ENCODE results near the gene CCL13. TPM values are rescaled to one million over a fixed set of nuclear protein-coding genes. Genes with fewer than 3 reads are reported as not detected.

CCL13 gene
- total RNA-seq, 4 donors from 2014 or later: 1.5 TPM; not detected in 3

DNA sequence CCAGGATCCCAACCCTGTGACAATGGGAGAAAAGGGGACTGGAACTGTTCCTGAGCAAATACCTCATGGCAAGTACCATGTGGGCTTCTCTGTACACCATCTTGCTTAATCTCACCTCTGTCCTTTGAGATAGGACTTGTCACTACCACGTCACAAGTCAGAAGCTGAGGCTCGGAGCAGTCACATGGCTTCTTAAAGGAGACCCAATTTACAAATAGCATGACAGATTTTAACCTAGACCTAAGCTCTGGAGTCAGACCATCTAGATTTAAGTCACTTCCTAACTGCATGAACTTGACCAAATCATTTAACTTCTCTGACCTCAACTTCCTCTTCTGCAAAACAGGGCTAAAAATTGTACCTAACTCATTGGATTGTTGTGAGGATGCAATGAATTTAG is 42.7 kb downstream of the CCL13 start:
- Histone ChIP-seq H3K4me1 (no peaks in the 10 kb centered on the region), H3K4me3 (no peak overlapping the region), H3K27ac (no peak overlapping the region), H3K36me3 (no peaks in the 10 kb centered on the region), H3K9me3 (no peaks in the 10 kb centered on the region), H3K27me3 (no peaks in the 10 kb centered on the region)
- in situ Hi-C loops (cut with MboI; ENCODE audit: low sequenced_read_pairs in 4 of 4): no loop called here
- DNase-seq (no peak), ATAC-seq (no peak)
- TF ChIP-seq POLR2A (IDR thresholded peaks at IDR 0.05): no peak
- TF ChIP-seq, protein P1, sequence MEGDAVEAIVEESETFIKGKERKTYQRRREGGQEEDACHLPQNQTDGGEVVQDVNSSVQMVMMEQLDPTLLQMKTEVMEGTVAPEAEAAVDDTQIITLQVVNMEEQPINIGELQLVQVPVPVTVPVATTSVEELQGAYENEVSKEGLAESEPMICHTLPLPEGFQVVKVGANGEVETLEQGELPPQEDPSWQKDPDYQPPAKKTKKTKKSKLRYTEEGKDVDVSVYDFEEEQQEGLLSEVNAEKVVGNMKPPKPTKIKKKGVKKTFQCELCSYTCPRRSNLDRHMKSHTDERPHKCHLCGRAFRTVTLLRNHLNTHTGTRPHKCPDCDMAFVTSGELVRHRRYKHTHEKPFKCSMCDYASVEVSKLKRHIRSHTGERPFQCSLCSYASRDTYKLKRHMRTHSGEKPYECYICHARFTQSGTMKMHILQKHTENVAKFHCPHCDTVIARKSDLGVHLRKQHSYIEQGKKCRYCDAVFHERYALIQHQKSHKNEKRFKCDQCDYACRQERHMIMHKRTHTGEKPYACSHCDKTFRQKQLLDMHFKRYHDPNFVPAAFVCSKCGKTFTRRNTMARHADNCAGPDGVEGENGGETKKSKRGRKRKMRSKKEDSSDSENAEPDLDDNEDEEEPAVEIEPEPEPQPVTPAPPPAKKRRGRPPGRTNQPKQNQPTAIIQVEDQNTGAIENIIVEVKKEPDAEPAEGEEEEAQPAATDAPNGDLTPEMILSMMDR (IDR thresholded peaks at IDR 0.05 in 4 of 5, conservative IDR thresholded peaks at IDR 0.05 in 1 of 5): no peak
- intact Hi-C loops (cut with DNase I; ENCODE audit: low total_unique reads): no loop called here

DNA sequence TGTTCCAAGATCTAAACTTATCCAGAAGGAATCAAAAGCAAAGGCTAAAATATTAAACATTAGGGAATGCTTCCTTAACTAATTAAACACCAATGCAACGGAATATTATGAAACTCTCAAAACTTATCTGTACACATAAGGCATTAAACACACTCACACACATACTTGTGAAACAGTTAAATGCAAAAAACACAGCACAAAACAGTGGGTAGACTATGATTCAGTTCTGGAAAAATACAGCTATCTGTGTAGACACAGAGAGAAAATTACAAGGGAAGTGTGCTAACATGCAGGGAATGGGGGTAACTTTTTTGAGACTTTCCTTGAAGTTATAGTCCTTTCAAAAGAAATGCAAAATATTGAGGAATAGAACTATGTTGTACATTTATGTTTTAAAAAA is 43.4 kb downstream of the CCL13 start:
- no peaks in the 10 kb centered on the region for H3K36me3 ChIP-seq
- no peaks in the 10 kb centered on the region for H3K9me3 ChIP-seq
- H3K27me3 ChIP-seq: no peaks in the 10 kb centered on the region
- H3K4me3 ChIP-seq: no peak overlapping the region
- in situ Hi-C loops (cut with MboI; ENCODE audit: low sequenced_read_pairs in 4 of 4) (loop anchor here in 1 of 4 donors (25.0 kb wide), 1 partner anchor 238 kb away; no protein-coding TSS in a partner anchor), intact Hi-C loops (cut with DNase I; ENCODE audit: low total_unique reads) (no loop called here)
- ATAC-seq (no peak), DNase-seq (no peak)
- TF ChIP-seq POLR2A (IDR thresholded peaks at IDR 0.05): no peak
- TF ChIP-seq, protein P1 (IDR thresholded peaks at IDR 0.05 in 4 of 5, conservative IDR thresholded peaks at IDR 0.05 in 1 of 5): no peak
- H3K27ac ChIP-seq: no peak overlapping the region
- no peaks in the 10 kb centered on the region for H3K4me1 ChIP-seq

DNA sequence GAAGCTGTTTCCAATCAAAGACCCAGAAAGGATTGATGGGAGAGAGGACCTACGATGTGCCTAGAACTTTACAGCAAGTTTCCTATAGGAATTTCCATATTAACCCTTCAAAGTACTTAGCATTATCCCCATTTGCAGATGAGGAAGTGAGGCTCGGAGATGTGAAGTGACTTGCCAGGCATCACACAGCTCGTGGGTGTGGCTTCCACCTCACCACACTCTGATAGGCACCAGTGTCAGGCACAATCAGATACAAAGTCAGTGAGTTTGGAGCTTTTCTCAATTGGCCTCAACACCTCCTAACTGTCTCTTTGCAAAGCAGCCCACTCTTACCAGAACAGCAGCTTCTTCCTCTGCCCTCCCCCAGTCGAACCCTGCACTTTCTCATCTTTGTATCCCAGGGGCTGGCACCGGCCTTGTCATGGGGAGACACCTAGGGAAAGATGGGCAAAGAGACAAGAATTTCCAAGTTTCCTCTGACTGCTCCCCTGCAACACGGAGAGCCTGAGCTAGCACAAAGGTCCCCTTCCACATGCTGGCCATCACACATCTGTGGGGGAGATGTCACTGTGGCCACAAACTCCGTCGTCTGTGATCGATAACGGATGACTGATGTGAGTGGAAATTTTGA is 44.1 kb downstream of the CCL13 start:
- no peak for ATAC-seq
- in situ Hi-C loops (cut with MboI; ENCODE audit: low sequenced_read_pairs in 4 of 4): loop anchor here in 1 of 4 donors (25.0 kb wide), 1 partner anchor 237 kb away; no protein-coding TSS in a partner anchor
- H3K4me1 ChIP-seq: no peaks in the 10 kb centered on the region
- no peaks in the 10 kb centered on the region for H3K27me3 ChIP-seq
- H3K27ac ChIP-seq: no peak overlapping the region
- DNase-seq: no peak
- H3K4me3 ChIP-seq: no peak overlapping the region
- no peak for TF ChIP-seq POLR2A (IDR thresholded peaks at IDR 0.05)
- TF ChIP-seq, protein P1 (IDR thresholded peaks at IDR 0.05 in 4 of 5, conservative IDR thresholded peaks at IDR 0.05 in 1 of 5): no peak
- intact Hi-C loops (cut with DNase I; ENCODE audit: low total_unique reads): no loop called here
- no peaks in the 10 kb centered on the region for H3K36me3 ChIP-seq
- no peaks in the 10 kb centered on the region for H3K9me3 ChIP-seq

DNA sequence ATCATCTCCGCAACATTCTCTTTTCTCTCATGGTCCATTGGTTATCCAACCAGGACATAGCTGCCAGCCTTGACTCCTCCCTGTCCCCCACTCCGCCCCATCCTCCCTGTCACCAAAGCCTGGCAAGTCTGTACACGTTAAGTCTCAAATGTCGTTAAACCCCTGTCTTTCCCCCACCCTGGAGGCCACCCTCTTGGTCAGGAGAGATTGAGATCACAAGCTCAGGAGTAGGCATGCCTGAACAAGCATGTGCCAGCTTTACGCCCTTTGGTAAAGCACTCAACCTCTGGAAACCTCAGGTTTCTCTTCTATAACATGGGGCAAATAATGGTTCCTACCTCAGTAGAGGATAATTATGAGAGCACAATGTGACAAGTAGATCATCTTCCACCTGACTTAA is 44.9 kb downstream of the CCL13 start:
- H3K4me1 ChIP-seq: no peaks in the 10 kb centered on the region
- H3K36me3 ChIP-seq: no peaks in the 10 kb centered on the region
- H3K4me3 ChIP-seq: no peak overlapping the region
- intact Hi-C loops (cut with DNase I; ENCODE audit: low total_unique reads): no loop called here
- H3K27ac ChIP-seq: no peak overlapping the region
- no peaks in the 10 kb centered on the region for H3K9me3 ChIP-seq
- DNase-seq (no peak), ATAC-seq (no peak)
- in situ Hi-C loops (cut with MboI; ENCODE audit: low sequenced_read_pairs in 4 of 4): loop anchor here in 1 of 4 donors (25.0 kb wide), 1 partner anchor 236 kb away; no protein-coding TSS in a partner anchor
- TF ChIP-seq, protein P1 (IDR thresholded peaks at IDR 0.05 in 4 of 5, conservative IDR thresholded peaks at IDR 0.05 in 1 of 5): no peak
- no peaks in the 10 kb centered on the region for H3K27me3 ChIP-seq
